Medulla oblongata (tissue), 1 donor: ENCODE results near the gene PSMA2.
A peak's percentile ranks its signal among the peaks of the same experiment; 100 is the strongest.
"Not testable (repeated sequence)": the region's sequence is repeated elsewhere in the genome, so short reads cannot be mapped to it uniquely, and the experiment has no call there.

ENCODE experiments used
- DNase-seq: peaks from one replicate; pipeline ENCODE4 v3.0.0-alpha.2; 2015; ENCODE audit errors: extremely low spot score

Gene PSMA2

DNA sequence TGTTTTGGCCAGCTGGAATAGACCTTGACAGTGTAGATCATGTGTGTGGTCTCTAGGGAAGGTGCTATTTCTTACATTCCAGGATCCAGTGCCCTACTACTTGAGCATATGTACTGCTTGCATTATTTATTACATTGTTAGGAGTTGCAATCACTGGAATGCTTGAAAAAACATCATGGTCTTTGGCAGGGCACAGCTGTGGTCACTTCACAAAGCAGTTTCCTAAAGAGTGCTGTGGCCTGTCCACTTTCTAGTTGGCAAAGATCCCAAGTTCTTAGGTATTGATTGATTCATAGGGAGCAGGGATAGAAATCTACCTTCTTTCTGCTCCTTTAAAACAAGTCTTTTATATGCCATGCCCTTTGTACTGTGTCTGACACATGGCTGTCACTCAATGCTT is 24.7 kb downstream of the PSMA2 start:
- no peak for DNase-seq

DNA sequence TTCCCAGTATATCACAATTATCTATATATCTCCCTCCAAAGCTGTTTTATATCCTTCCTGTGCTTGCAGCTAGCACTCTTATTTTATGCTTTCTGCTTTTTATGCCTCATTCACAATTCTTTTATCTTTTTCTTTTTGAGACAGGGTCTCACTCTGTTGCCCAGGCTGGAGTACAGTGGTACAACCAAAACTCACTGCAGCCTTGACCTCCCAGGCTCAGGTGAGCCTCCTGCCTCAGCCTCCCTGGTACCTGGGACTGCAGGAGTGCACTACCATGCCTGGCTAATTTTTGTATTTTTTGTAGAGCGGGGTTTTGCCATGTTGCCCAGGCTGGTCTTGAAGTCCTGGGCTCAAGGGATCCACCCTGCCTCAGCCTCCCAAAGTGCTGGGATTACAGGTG is 25.8 kb downstream of the PSMA2 start:
- DNase-seq = no peak

DNA sequence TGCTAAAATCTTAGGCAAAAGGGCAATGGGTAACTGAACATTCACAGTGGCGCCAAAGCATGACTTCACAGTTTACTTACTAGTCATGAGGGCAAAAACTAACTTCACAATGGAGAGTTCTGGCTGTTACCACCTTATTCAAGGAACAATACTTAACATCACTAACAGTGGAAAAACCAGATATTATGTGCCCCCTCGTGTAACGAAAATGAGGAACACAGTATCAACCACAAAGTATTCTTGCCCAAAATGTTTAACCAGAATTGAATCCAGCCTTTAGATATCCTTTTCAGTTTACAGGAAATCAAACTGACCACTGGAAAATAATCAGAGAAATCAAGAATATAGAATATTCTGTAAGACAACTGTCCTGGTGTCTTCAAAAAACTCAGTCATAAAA is 29.6 kb downstream of the PSMA2 start:
- DNase-seq = no peak

DNA sequence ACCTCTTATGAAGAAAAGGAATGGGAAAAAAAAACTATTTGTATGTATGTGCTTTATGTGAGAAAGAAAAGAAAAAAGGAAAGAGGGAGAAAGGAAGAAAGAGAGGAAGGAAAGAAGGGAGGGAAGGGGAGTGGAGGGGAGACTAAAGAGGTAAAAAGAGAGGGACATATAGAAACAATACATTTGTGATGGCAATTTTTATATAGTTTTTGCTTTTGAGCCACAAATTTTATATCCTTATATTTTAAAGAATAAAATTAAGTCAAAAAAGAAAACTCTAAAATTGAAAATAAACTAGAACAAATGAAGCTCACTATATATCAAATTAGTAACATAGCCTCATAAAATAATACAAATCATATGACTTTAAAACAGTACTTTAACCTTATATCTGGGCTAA is 31.1 kb downstream of the PSMA2 start:
- no peak for DNase-seq

DNA sequence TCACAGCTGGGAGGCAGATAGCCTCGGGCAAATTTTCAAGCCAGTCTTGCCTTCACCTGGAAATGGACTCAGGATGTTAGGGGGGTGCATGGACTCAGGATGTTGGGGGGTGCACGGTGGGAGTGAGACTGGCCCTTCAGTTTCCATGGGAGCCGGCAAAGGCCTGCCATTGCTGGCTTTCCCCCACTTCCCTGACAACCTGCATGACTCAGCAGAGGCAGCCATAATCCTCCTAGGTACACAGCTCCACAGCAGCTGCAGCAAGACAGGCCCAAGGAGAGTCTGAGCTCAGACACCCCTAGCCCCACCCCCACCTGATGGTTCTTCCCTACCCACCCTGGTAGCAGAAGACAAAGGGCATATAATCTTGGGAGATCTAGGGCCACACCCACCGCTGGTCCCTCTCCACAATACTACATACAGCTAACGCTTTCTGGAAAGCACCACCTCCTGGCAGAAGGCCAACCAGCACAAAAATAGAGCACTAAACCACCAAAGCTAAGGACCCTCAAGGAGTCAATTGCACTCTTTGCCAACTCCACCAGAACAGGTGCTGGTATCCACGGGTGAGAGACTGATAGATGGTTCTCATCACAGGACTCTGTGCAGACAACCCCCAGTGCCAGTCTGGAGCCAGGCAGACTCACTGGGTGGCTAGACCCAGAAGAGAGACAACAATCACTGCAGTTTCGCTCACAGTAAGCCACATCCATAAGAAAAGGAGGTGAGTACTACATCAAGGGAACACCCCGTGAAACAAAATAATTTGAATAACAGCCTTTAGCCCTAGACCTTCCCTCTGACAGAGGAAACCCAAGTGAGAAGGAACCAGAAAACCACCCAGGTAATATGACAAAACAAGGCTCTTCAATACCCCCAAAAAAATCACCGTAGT is 38.4 kb downstream of the PSMA2 start:
- DNase-seq = no peak

DNA sequence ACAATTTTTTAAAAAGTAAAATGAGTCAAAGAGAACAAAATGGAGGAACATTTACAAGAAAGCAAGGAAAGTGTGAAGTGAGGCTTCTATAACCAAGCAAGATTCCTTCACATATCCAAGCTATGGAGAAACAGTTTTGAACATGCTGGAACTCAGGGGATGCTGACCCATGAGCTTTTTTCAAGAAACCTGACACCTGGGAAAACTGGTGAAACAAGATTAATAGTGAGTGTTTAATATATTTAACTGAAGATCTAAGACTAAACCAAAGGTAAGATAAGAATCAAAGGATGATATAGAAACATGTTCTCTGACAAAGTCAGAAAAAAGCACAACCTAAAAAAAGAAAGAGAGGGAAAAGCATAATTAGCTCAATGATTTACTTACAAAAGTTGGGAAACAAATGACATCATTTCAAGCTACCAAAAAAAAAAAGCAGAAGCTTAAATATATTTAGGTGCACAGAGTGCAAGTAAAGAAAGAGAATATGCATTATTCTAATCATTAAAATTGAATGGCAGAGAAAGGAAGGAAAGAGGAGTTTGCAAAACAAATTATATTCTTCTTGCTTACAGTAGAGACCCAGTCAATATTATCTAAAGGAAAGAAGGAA is 45.0 kb downstream of the PSMA2 start:
- DNase-seq = no peak

DNA sequence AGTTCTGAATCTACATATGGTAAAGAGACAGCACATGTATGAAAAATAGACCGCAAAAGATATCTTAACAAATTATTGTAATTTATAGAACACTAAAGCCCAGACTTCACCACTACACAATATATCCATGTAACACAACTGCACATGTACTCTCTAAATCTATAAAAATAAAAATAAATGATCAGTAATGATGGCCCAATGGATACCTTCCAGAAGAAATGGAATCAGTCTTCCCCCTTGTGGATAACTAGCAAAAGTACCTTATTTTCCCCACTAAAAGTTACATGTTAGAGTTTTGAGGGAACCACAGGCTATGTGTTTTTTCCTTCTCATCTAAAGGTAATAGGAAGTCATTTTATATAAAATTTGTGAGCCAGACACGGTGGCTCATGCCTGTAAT is 45.8 kb downstream of the PSMA2 start:
- peak; percentile 14 for DNase-seq

DNA sequence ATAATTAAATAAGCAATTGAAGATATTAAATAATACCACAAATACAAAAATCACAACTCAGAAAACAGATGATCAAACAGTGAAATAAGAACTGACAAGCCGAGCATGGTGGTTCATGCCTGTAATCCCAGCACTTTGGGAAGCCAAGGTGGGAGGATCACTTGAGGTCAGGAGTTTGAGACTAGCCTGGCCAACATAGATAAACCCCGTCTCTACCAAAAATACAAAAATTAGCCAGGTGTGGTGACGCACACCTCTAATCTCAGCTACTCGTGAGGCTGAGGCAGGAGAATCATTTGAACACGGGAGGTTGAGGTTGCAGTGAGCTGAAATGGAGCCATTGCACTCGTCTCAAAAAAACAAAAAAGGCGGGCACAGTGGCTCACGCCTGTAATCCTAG is 46.8 kb downstream of the PSMA2 start:
- not testable (repeated sequence) for DNase-seq

DNA sequence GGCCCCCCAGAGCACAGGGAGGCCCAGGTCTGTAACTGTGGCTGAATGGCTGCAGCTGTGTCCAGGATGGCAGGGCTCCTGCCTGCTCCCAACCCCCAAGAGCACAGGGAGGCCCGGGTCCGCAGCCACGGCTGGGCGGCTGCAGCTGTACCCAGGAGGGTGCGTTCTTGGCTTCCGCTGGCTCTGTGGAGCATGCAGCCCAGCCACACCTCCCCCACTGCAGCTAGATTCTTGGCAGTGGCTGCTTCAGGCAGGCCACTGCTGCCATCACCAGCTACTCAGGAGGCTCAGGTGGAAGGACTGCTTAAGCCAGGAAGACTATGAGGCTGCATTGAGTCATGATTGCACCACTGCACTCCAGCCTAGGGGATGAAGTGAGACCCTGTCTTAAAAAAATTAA is 48.0 kb downstream of the PSMA2 start:
- no peak for DNase-seq

DNA sequence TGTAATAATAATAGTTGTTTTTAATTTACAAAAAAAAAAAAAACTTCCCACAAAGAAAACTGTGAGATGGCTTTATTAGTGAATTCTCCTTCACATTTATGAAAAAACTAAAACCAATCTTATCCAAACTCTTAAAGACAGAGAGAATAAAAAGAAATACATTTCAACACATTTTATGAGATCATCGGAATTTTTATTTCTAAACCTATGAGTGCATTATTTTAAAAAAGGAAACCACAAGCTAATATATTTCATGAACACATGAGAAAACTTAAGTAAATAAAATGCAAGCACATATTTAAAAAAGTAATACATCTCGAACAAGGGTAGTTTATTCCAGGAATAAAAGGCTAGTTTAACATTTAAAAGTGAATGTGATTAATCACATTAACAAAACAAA is 51.6 kb downstream of the PSMA2 start:
- DNase-seq = no peak

DNA sequence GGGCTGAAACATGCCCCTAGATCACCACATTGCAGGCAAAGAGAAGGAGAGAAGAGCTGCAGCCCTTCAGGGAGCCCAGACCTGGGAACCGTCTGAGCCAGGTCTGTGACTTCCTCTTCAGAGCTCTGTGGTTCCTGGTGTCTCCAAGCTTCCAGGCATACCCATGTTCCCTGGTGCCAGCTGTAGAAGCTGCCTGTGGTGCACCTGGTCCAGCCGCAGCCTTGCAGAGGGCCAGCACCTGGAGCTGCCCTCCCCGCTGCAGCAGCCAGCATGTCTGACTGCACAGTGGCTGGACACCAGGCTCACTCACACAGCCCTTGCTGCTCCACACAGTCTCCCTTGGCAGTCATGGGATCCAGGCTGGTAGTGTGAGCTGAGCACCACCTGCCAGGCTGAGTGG is 53.7 kb downstream of the PSMA2 start:
- DNase-seq = no peak

DNA sequence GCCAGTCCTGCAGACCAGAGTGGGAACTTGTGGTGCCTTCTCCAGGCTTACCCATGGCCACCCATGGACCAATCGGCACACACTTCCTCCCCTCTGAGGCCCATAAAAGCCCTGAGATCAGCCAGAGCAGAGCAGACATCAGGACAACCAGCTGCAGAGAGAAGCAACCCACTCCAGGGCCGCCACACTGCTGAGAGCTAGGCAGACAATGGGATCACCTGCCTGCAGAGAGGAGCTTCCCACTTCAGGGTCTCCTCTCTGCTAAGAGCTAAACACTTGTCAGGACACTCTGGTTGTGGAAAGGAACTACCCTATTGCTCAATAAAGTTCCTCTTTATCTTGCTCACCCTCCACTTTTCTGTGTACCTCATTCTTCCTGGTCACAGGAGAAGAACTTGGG is 54.1 kb downstream of the PSMA2 start:
- no peak for DNase-seq

DNA sequence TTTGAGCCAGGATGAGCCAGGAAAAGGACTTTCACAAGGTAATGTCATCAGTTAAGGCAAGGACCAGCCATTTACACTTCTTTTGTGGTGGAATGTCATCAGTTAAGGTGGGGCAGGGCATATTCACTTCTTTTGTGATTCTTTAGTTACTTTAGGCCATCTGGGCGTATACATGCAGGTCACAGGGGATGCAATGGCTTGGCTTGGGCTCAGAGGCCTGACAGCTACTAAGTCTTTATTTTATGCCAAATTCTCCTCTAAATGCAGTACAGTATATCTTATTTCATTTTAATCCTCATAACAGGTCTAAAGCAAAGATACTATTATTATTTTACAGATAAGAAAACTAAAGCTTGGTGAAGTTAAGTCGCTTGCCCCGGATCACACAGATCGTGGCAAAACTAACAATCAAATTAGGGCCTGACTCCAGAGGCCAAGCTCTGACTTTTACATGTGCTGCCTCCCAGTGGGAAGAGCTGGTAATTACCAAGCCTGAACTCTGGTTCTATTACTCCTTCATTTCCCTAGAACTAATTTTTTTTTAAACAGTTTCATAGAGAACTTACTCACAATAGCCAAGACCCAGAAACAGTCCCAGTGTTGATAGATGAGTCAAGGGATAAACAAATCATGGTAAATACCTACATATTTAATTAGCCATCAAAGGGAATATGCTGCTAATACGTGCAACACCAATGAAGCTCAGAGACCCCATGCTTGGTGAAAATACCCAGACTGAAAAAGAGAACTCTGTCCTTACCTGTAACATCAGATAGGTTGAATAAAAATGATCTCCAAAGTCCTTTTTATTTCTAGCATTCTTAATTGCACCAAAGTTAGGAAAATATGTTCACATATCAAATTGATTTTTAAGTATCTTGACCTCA is 55.5 kb downstream of the PSMA2 start:
- peak; percentile 70 for DNase-seq

DNA sequence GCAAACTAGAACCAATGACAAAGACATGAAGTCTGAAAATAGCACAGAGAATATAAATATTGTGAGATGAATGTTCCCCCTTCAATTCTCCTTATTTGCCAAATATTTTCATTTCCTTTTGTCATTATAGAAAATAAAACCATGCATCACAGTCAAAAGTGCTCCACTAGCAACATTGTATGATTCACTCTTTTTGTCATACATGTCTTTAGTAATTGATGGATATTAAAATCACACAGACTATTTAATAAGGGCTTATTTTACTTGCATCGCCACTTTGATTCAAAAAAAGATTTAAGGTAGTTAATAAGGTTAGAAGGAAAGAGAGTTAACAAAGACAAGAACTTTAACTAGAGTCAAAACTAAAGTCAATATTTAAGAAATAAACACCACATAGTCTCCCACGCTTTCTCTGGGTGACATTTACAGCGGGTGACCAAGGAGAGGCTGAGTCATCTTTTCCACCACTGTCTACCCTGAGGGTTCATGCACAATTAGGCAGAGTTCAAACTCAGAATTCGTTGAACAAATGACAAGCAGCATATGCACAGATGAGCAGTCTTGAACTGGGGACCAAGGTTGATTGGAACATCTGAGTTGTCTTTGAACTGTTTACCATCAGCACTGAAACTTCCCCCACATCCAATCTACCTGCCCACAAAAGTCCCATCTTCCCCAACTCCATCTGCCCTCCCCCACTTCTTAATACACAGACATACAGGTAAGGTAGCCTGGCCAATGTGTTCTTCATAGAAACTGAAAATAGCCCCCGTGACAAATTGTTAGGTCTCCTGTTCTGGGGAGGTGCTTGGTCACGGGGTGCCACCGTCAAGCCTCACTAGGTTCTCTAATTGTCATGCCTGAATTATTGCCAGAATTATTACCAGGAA is 62.6 kb downstream of the PSMA2 start:
- no peak for DNase-seq

DNA sequence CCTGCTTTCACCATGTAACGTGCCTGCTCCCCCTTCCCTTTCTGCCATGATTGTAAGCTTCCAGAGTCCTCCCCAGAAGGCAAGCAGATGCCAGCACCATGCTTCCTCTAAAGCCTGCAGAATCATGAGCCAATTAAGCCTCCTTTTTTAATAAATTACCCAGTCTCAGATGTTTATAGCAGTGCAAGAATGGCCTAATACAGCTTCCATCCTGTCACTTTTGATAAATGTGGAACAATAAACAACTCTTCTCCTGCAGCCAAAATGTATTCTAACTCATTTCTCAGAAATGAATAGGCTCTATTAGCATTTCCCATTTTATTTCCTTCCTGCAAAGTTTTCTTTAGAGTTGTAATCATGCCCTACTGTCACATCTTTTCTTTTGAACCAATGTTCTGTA is 63.5 kb downstream of the PSMA2 start:
- DNase-seq = no peak
